Esophagus muscularis mucosa (tissue), 4 donors: Measurements from ENCODE around the gene SPIN1.
"Not testable (repeated sequence)": the region's sequence is repeated elsewhere in the genome, so short reads cannot be mapped to it uniquely, and the experiment has no call there.

ENCODE experiments used
- EP300 ChIP-seq: sonication (generic); formaldehyde crosslinking; IDR thresholded peaks from one replicate; pipeline ENCODE4 v1.6.1; 2017; ENCODE audit warnings: antibody characterized with exemption
- POLR2A ChIP-seq: fragments of 450-650 bp; IDR thresholded peaks from one replicate; pipeline ENCODE4 v1.6.1; 2017; ENCODE audit warnings: antibody characterized with exemption, moderate library complexity, mild to moderate bottlenecking, low read depth
- POLR2AphosphoS5 ChIP-seq, 2 donors: sonication (generic); formaldehyde crosslinking; IDR thresholded peaks; one replicate each; pipeline ENCODE4 v1.6.1; 2017; ENCODE audit warnings: antibody characterized with exemption in 2 of 2
- TF ChIP-seq, protein P1 (sequence below), 3 experiments: fragments of 200-600 bp in 2 of 3; fragments of 450-650 bp in 1 of 3; sonication (generic) in 2 of 3; IDR thresholded peaks; one replicate each; pipeline ENCODE4 v1.5.1; 2017 to 2019; ENCODE audit warnings: antibody characterized with exemption in 3 of 3, mild to moderate bottlenecking in 2 of 3, moderate library complexity in 1 of 3

DNA sequence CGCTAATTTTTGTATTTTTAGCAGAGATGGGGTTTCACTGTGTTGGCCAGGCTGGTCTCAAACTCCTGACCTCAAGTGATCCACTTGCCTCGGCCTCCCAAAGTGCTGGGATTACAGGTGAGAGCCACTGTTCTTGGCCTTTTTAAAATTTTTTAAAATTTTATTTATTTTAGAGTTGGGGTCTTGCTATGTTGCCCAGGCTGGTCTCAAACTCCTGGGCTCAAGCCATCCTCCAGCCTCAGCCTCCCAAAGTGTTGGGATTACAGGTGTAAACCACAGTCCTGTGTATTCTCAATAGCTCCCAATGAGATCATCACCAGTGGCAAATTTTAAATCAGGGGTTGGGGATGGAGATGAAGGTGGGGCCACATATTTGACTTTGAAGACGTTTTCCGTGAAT lies 2.1 kb upstream of the SPIN1 start:
- TF ChIP-seq, protein P1, sequence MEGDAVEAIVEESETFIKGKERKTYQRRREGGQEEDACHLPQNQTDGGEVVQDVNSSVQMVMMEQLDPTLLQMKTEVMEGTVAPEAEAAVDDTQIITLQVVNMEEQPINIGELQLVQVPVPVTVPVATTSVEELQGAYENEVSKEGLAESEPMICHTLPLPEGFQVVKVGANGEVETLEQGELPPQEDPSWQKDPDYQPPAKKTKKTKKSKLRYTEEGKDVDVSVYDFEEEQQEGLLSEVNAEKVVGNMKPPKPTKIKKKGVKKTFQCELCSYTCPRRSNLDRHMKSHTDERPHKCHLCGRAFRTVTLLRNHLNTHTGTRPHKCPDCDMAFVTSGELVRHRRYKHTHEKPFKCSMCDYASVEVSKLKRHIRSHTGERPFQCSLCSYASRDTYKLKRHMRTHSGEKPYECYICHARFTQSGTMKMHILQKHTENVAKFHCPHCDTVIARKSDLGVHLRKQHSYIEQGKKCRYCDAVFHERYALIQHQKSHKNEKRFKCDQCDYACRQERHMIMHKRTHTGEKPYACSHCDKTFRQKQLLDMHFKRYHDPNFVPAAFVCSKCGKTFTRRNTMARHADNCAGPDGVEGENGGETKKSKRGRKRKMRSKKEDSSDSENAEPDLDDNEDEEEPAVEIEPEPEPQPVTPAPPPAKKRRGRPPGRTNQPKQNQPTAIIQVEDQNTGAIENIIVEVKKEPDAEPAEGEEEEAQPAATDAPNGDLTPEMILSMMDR (IDR thresholded peaks at IDR 0.05), result not testable (repeated sequence)
- not testable (repeated sequence) for TF ChIP-seq POLR2A; POLR2AphosphoS5 (IDR thresholded peaks at IDR 0.05); EP300
